SK-N-MC (cell line): ENCODE data around the gene INSRR.

ENCODE experiments used
- EZH2 ChIP-seq: fragments of 200-600 bp; sonication (generic); IDR thresholded peaks from one replicate; pipeline ENCODE4 v1.6.1; 2017; ENCODE audit warnings: antibody characterized with exemption
- FOXP2 ChIP-seq: optimal IDR thresholded peaks from 2 replicates; pipeline ENCODE3; 2011; ENCODE audit warnings: mild to moderate bottlenecking, moderate library complexity; ENCODE audit not compliant: insufficient read depth; ENCODE audit errors: extremely low read length, control extremely low read depth
- POLR2AphosphoS5 ChIP-seq: IDR thresholded peaks from 2 replicates; pipeline ENCODE4 v1.6.1; 2012; ENCODE audit warnings: mild to moderate bottlenecking, low read depth, low read length, borderline replicate concordance

DNA sequence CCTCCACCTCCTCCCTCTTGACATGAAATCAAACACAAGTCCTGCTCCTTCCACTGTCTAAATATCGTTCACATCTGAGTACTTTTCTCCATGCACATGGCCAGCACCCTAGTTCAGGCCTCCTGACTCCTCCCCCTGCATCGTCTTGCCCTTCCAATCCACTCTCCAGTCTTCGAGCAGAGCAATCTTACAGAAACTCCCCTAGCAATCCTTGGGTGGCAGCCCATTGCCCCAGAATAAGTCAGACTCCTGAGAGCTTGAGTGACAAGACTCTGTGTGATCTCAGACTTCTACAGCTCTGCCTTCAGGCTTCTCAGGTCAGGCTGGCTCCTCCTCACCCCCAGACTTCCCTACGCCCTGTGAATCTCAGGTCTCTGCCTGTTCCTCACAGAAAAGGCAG lies 47.7 kb downstream of the INSRR start:
- no peak for TF ChIP-seq EZH2
- TF ChIP-seq POLR2AphosphoS5, result no peak
- TF ChIP-seq FOXP2, result no peak
